A549 (cell line): ENCODE measurements around the gene ADGRL3. TPM values are rescaled to one million over a fixed set of nuclear protein-coding genes. Genes with fewer than 3 reads are reported as not detected.

Experiments
- ATAC-seq, 2 experiments: fragments of 200-7000 bp in 1 of 2; fragments of >200 bp in 1 of 2; cut with Nextera tagmentation in 1 of 2; cut with Tn5 transposase in 1 of 2; 3 replicates each; pipeline versions ENCODE4 v1.8.0 to v1.9.1; 2018 to 2020; ENCODE audit warnings: mild to moderate bottlenecking in 1 of 2, moderate library complexity in 1 of 2
- CTCF ChIA-PET: fragments of 300-600 bp; sonication (Branson Sonifier 250); formaldehyde crosslinking; extraction: SDS; loops from one replicate; lab custom pipeline; 2021; ENCODE audit warnings: antibody characterized with exemption, inconsistent platforms; lab: Yijun Ruan, JAX
- POLR2A ChIA-PET: fragments of 350-600 bp; formaldehyde crosslinking; extraction: SDS; loops from one replicate; lab custom pipeline; 2021; ENCODE audit warnings: antibody characterized with exemption, inconsistent platforms; lab: Yijun Ruan, JAX
- DNase-seq, 2 experiments: peaks; one replicate each; pipeline versions ENCODE4 v3.0.0 to v3.0.0-alpha.2; 2011 to 2016; ENCODE audit warnings: low read depth in 1 of 2, low spot score in 1 of 2
- FAIRE-seq: peaks from 2 replicates; lab custom pipeline; 2011; peaks lifted over from hg19 to GRCh38; lab: Jason Lieb, UNC
- H3K27ac ChIP-seq, 2 experiments: fragments of >200 bp; sonication (Bioruptor Twin); formaldehyde crosslinking; 3 replicates each; pipeline ENCODE4 v1.5.1; 2016 to 2017
- H3K4me1 ChIP-seq: fragments of >200 bp; sonication (Bioruptor Twin); formaldehyde crosslinking; 3 replicates; pipeline ENCODE4 v1.6.1; 2016
- H3K4me2 ChIP-seq: fragments of >200 bp; sonication (Bioruptor Twin); formaldehyde crosslinking; 3 replicates; pipeline ENCODE4 v1.6.1; 2016
- H3K4me3 ChIP-seq: fragments of >200 bp; sonication (Bioruptor Twin); formaldehyde crosslinking; 3 replicates; pipeline ENCODE4 v1.5.1; 2016
- H3K9me3 ChIP-seq: fragments of >200 bp; sonication (Bioruptor Twin); formaldehyde crosslinking; 3 replicates; pipeline ENCODE4 v1.6.1; 2016
- CBX2 ChIP-seq: fragments of 200-600 bp; sonication (generic); IDR thresholded peaks from 2 replicates; pipeline ENCODE4 v1.6.1; 2016; ENCODE audit warnings: low read depth, mild to moderate bottlenecking, borderline replicate concordance
- CHD2 ChIP-seq: fragments of 150-350 bp; IDR thresholded peaks from 2 replicates; pipeline ENCODE4 v1.6.1; 2014; ENCODE audit warnings: low read length; ENCODE audit not compliant: partially characterized antibody
- EHF ChIP-seq: fragments of 250-450 bp; sonication (Bioruptor Pico); IDR thresholded peaks from 2 replicates; pipeline ENCODE4 v1.5.0; 2020; ENCODE audit warnings: mild to moderate bottlenecking
- EP300 ChIP-seq, 2 experiments: fragments of >200 bp; sonication (Bioruptor Twin); formaldehyde crosslinking; IDR thresholded peaks; 2 replicates in 1 of 2; 3 replicates in 1 of 2; pipeline ENCODE4 v1.6.1; 2016 to 2017
- ESRRA ChIP-seq: fragments of 150-350 bp; IDR thresholded peaks from 2 replicates; pipeline ENCODE4 v1.6.1; 2014; ENCODE audit warnings: mild to moderate bottlenecking, low read length, borderline replicate concordance
- HOXA7 ChIP-seq: fragments of 250-450 bp; sonication (Bioruptor Pico); IDR thresholded peaks from 2 replicates; pipeline ENCODE4 v1.5.0; 2020; ENCODE audit warnings: mild to moderate bottlenecking, moderate library complexity
- JUN ChIP-seq, 2 experiments: fragments of >200 bp; sonication (Bioruptor Twin); formaldehyde crosslinking; IDR thresholded peaks; 2 replicates in 1 of 2; 3 replicates in 1 of 2; pipeline ENCODE4 v1.6.1; 2016 to 2017
- JUNB ChIP-seq: fragments of >200 bp; sonication (Bioruptor Twin); formaldehyde crosslinking; IDR thresholded peaks from 2 replicates; pipeline ENCODE4 v1.6.1; 2016
- KDM1A ChIP-seq: fragments of 200-600 bp; sonication (generic); IDR thresholded peaks from 2 replicates; pipeline ENCODE4 v1.6.1; 2016; ENCODE audit warnings: low read depth, mild to moderate bottlenecking
- MAFK ChIP-seq: fragments of 450-650 bp; IDR thresholded peaks from 2 replicates; pipeline ENCODE4 v1.6.1; 2014; ENCODE audit not compliant: partially characterized antibody
- MYC ChIP-seq: IDR thresholded peaks from 2 replicates; pipeline ENCODE4 v1.6.1; 2012; ENCODE audit warnings: mild to moderate bottlenecking, inconsistent platforms, low read length, improper control_type of control experiment, borderline replicate concordance
- PHF8 ChIP-seq: fragments of 200-600 bp; sonication (generic); IDR thresholded peaks from 2 replicates; pipeline ENCODE4 v1.6.1; 2016; ENCODE audit warnings: low read depth, mild to moderate bottlenecking, antibody characterized with exemption, moderate library complexity, borderline replicate concordance
- TFCP2L1 ChIP-seq: fragments of 250-450 bp; sonication (Bioruptor Pico); IDR thresholded peaks from 2 replicates; pipeline ENCODE4 v1.5.0; 2021; ENCODE audit warnings: mild to moderate bottlenecking
- USF2 ChIP-seq: fragments of 450-650 bp; IDR thresholded peaks from 2 replicates; pipeline ENCODE4 v1.6.1; 2014; ENCODE audit warnings: antibody characterized with exemption
- ZSCAN20 ChIP-seq: fragments of 250-450 bp; sonication (Bioruptor Pico); IDR thresholded peaks from 2 replicates; pipeline ENCODE4 v1.8.0; 2022; ENCODE audit warnings: mild to moderate bottlenecking, moderate library complexity
- WGBS: methylation state at CpG from one replicate; pipeline ENCODE4 v1.1.6; 2017; ENCODE audit errors: missing lambda C conversion rate; 5-methylcytosine and 5-hydroxymethylcytosine counted together
- polyA plus RNA-seq, 4 experiments: library from polyadenylated mRNA; depleted of rRNA in 3 of 4; stranded (reverse); fragments of >200 nt; fragmentation: RNase III in 1 of 4; extraction: RNeasy Plus Mini Kit Qiagen cat#74134 plus additional on column Dnase treatment in 1 of 4; gene quantifications; 2 replicates in 3 of 4; 3 replicates in 1 of 4; pipeline ENCODE4 v1.2.3, GENCODE V29; 2011 to 2017
- TF ChIP-seq, protein P1 (sequence below): fragments of 200-600 bp; sonication (generic); IDR thresholded peaks from 2 replicates; pipeline ENCODE4 v1.6.1; 2016; ENCODE audit warnings: antibody characterized with exemption, mild to moderate bottlenecking, moderate library complexity
- TF ChIP-seq, protein P2 (sequence below): fragments of 250-450 bp; sonication (Bioruptor Pico); IDR thresholded peaks from 2 replicates; pipeline ENCODE4 v1.5.0; 2021; ENCODE audit warnings: mild to moderate bottlenecking, moderate library complexity, borderline replicate concordance
- TF ChIP-seq, protein P3 (sequence below): IDR thresholded peaks from 2 replicates; pipeline ENCODE4 v1.6.1; 2012

ADGRL3 gene
- polyA plus RNA-seq, 2 of the 4 experiments (the other 2 are of a cell fraction): 0.05 to 0.12 TPM

DNA sequence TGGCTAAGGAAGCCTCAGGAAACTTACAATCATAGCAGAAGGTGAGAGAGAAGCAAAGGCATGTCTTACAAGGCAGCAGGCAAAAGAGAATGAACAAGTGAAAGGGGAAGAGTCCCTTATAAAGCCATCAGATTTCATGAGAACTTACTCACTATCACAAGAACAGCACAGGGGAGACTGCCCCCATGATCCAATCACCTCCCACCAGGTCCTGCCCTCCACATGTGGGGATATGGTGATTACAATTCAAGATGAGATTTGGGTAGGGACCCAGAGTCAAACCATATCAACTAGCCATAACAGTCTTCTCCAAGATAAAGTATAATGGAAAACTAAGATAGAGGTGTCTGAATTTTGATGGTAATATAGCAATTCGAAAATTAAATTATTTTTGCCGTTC lies 534.3 kb downstream of the ADGRL3 start:
- WGBS: 17% methylated on average over 2 of the region's 2 CpGs
- ATAC-seq: no peak
- CTCF ChIA-PET: no interaction called here
- no peak for TF ChIP-seq ZSCAN20 (CRISPR knock-in tag)
- TF ChIP-seq ESRRA: no peak
- TF ChIP-seq HOXA7 (CRISPR knock-in tag): no peak
- TF ChIP-seq EHF: no peak
- no peak for TF ChIP-seq MAFK
- TF ChIP-seq CBX2: no peak
- TF ChIP-seq, protein P1, sequence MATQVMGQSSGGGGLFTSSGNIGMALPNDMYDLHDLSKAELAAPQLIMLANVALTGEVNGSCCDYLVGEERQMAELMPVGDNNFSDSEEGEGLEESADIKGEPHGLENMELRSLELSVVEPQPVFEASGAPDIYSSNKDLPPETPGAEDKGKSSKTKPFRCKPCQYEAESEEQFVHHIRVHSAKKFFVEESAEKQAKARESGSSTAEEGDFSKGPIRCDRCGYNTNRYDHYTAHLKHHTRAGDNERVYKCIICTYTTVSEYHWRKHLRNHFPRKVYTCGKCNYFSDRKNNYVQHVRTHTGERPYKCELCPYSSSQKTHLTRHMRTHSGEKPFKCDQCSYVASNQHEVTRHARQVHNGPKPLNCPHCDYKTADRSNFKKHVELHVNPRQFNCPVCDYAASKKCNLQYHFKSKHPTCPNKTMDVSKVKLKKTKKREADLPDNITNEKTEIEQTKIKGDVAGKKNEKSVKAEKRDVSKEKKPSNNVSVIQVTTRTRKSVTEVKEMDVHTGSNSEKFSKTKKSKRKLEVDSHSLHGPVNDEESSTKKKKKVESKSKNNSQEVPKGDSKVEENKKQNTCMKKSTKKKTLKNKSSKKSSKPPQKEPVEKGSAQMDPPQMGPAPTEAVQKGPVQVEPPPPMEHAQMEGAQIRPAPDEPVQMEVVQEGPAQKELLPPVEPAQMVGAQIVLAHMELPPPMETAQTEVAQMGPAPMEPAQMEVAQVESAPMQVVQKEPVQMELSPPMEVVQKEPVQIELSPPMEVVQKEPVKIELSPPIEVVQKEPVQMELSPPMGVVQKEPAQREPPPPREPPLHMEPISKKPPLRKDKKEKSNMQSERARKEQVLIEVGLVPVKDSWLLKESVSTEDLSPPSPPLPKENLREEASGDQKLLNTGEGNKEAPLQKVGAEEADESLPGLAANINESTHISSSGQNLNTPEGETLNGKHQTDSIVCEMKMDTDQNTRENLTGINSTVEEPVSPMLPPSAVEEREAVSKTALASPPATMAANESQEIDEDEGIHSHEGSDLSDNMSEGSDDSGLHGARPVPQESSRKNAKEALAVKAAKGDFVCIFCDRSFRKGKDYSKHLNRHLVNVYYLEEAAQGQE: no peak
- TF ChIP-seq, protein P2, sequence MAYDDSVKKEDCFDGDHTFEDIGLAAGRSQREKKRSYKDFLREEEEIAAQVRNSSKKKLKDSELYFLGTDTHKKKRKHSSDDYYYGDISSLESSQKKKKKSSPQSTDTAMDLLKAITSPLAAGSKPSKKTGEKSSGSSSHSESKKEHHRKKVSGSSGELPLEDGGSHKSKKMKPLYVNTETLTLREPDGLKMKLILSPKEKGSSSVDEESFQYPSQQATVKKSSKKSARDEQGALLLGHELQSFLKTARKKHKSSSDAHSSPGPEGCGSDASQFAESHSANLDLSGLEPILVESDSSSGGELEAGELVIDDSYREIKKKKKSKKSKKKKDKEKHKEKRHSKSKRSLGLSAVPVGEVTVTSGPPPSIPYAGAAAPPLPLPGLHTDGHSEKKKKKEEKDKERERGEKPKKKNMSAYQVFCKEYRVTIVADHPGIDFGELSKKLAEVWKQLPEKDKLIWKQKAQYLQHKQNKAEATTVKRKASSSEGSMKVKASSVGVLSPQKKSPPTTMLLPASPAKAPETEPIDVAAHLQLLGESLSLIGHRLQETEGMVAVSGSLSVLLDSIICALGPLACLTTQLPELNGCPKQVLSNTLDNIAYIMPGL (CRISPR knock-in tag): no peak
- no peak overlapping the region for H3K4me3 ChIP-seq
- H3K9me3 ChIP-seq: no peaks in the 10 kb centered on the region
- no peaks in the 10 kb centered on the region for H3K4me1 ChIP-seq
- DNase-seq: no peak
- POLR2A ChIA-PET: no interaction called here
- no peak for FAIRE-seq
- H3K27ac ChIP-seq: no peak overlapping the region
- no peak overlapping the region for H3K4me2 ChIP-seq

GRCh38 chr4:61739887-61740286 lies 539.8 kb downstream of the ADGRL3 start:
- CTCF ChIA-PET: no interaction called here
- no peak overlapping the region for H3K4me3 ChIP-seq
- FAIRE-seq: no peak
- no peak for DNase-seq
- no peaks in the 10 kb centered on the region for H3K9me3 ChIP-seq
- no peak overlapping the region for H3K27ac ChIP-seq
- ATAC-seq: no peak
- no peak overlapping the region for H3K4me2 ChIP-seq
- no peaks in the 10 kb centered on the region for H3K4me1 ChIP-seq
- POLR2A ChIA-PET: no interaction called here
- TF ChIP-seq EP300 (IDR thresholded peaks at IDR 0.05): no peak
- no peak for TF ChIP-seq PHF8
- TF ChIP-seq, all 56 proteins: peak for 0

GRCh38 chr4:61740886-61741285 lies 540.8 kb downstream of the ADGRL3 start:
- FAIRE-seq (no peak), ATAC-seq (no peak), DNase-seq (no peak)
- Histone ChIP-seq H3K9me3 (no peaks in the 10 kb centered on the region), H3K4me3 (no peak overlapping the region), H3K27ac (no peak overlapping the region), H3K4me1 (no peaks in the 10 kb centered on the region), H3K4me2 (no peak overlapping the region)
- 22% methylated on average over 4 of the region's 4 CpGs for WGBS
- ChIA-PET CTCF (no interaction called here), POLR2A (no interaction called here)
- TF ChIP-seq CHD2 (no peak), MYC (no peak), KDM1A (no peak), USF2 (no peak), TFCP2L1 (CRISPR knock-in tag) (no peak), ESRRA (no peak), JUN (IDR thresholded peaks at IDR 0.05) (no peak), JUNB (no peak)
- TF ChIP-seq, protein P2 (CRISPR knock-in tag): no peak
- TF ChIP-seq, protein P3, sequence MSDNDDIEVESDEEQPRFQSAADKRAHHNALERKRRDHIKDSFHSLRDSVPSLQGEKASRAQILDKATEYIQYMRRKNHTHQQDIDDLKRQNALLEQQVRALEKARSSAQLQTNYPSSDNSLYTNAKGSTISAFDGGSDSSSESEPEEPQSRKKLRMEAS: no peak
